H9 (cell line): Measurements from ENCODE around the gene PSTPIP1. TPM values are rescaled to one million over a fixed set of nuclear protein-coding genes. Genes with fewer than 3 reads are reported as not detected.

ENCODE experiments used
- DNase-seq: peaks from one replicate; pipeline ENCODE4 v3.0.0-alpha.2; 2017
- H2AFZ ChIP-seq: one replicate; pipeline ENCODE4 v1.6.1; 2013; ENCODE audit warnings: mild to moderate bottlenecking, low read length, control low read depth, moderate library complexity
- H2AK5ac ChIP-seq: 2 replicates; pipeline ENCODE4 v1.6.1; 2013; ENCODE audit warnings: low read length, control low read depth, mixed read lengths; ENCODE audit not compliant: insufficient read length
- H2BK120ac ChIP-seq: one replicate; pipeline ENCODE4 v1.6.1; 2013; ENCODE audit warnings: low read depth, mild to moderate bottlenecking, low read length, control low read depth, inconsistent platforms; ENCODE audit not compliant: poor library complexity, severe bottlenecking
- H2BK12ac ChIP-seq: 2 replicates; pipeline ENCODE4 v1.6.1; 2013; ENCODE audit warnings: low read length, control low read depth, mixed read lengths, low read depth; ENCODE audit not compliant: insufficient read length
- H2BK15ac ChIP-seq: 2 replicates; pipeline ENCODE4 v1.6.1; 2013; ENCODE audit warnings: low read depth, low read length, control low read depth
- H2BK20ac ChIP-seq: one replicate; pipeline ENCODE4 v1.6.1; 2013; ENCODE audit warnings: low read depth, mild to moderate bottlenecking, low read length, control low read depth, inconsistent platforms; ENCODE audit not compliant: poor library complexity, severe bottlenecking
- H2BK5ac ChIP-seq: 2 replicates; pipeline ENCODE4 v1.6.1; 2013; ENCODE audit warnings: low read length, control low read depth, mixed read lengths; ENCODE audit not compliant: insufficient read length
- H3K14ac ChIP-seq: 2 replicates; pipeline ENCODE4 v1.6.1; 2013; ENCODE audit warnings: low read length, control low read depth; ENCODE audit not compliant: insufficient read depth
- H3K18ac ChIP-seq: 2 replicates; pipeline ENCODE4 v1.6.1; 2013; ENCODE audit warnings: low read depth, mild to moderate bottlenecking, mixed read lengths, low read length, control low read depth; ENCODE audit not compliant: insufficient read length
- H3K23ac ChIP-seq: 2 replicates; pipeline ENCODE4 v1.6.1; 2013; ENCODE audit warnings: low read length, control low read depth, mixed read lengths, low read depth; ENCODE audit not compliant: insufficient read length
- H3K23me2 ChIP-seq: 2 replicates; pipeline ENCODE4 v1.6.1; 2013; ENCODE audit warnings: low read depth, mild to moderate bottlenecking, mixed read lengths, low read length, control low read depth; ENCODE audit not compliant: insufficient read length, poor library complexity, severe bottlenecking
- H3K27ac ChIP-seq: 2 replicates; pipeline ENCODE4 v1.5.1; 2013; ENCODE audit warnings: low read length, control low read depth, mixed read lengths, low read depth; ENCODE audit not compliant: insufficient read length
- H3K27me3 ChIP-seq: 2 replicates; pipeline ENCODE4 v1.6.1; 2013; ENCODE audit warnings: low read length, control low read depth, inconsistent platforms; ENCODE audit not compliant: insufficient read depth
- H3K4ac ChIP-seq: 2 replicates; pipeline ENCODE4 v1.6.1; 2013; ENCODE audit warnings: low read depth, mild to moderate bottlenecking, control low read depth, inconsistent platforms, low read length, moderate library complexity
- H3K4me1 ChIP-seq: 2 replicates; pipeline ENCODE4 v1.6.1; 2013; ENCODE audit warnings: low read length, control low read depth, inconsistent platforms; ENCODE audit not compliant: insufficient read depth
- H3K4me2 ChIP-seq: 2 replicates; pipeline ENCODE4 v1.6.1; 2013; ENCODE audit warnings: low read length, control low read depth, mixed read lengths; ENCODE audit not compliant: insufficient read length, insufficient read depth
- H3K56ac ChIP-seq: 2 replicates; pipeline ENCODE4 v1.6.1; 2013; ENCODE audit warnings: low read depth, mild to moderate bottlenecking, mixed read lengths, low read length, control low read depth; ENCODE audit not compliant: insufficient read length
- H3K79me1 ChIP-seq: 2 replicates; pipeline ENCODE4 v1.6.1; 2013; ENCODE audit warnings: low read depth, mild to moderate bottlenecking, moderate library complexity, low read length, control low read depth, inconsistent platforms; ENCODE audit not compliant: insufficient read depth, poor library complexity, severe bottlenecking
- H3K79me2 ChIP-seq: 2 replicates; pipeline ENCODE4 v1.6.1; 2013; ENCODE audit warnings: low read length, control low read depth, inconsistent platforms; ENCODE audit not compliant: insufficient read depth
- H3K9ac ChIP-seq: 2 replicates; pipeline ENCODE4 v1.6.1; 2013; ENCODE audit warnings: low read length, control low read depth, mixed read lengths; ENCODE audit not compliant: insufficient read length; ENCODE audit errors: extremely low read depth
- H3K9me3 ChIP-seq: one replicate; pipeline ENCODE4 v1.6.1; 2013; ENCODE audit warnings: low read depth, low read length, inconsistent platforms; ENCODE audit not compliant: control insufficient read depth
- H3T11ph ChIP-seq: one replicate; pipeline ENCODE4 v1.6.1; 2013; ENCODE audit warnings: mild to moderate bottlenecking, low read length, control low read depth, inconsistent platforms
- H4K20me1 ChIP-seq: one replicate; pipeline ENCODE4 v1.6.1; 2013; ENCODE audit not compliant: control insufficient read depth, insufficient read length, insufficient read depth
- H4K5ac ChIP-seq: 2 replicates; pipeline ENCODE4 v1.6.1; 2013; ENCODE audit warnings: low read depth, mild to moderate bottlenecking, mixed read lengths, low read length, control low read depth; ENCODE audit not compliant: insufficient read length
- H4K8ac ChIP-seq: replicated peaks from 2 replicates; pipeline ENCODE4 v1.6.1; 2013; ENCODE audit warnings: low read length, control low read depth, mixed read lengths, low read depth; ENCODE audit not compliant: insufficient read length
- H4K91ac ChIP-seq: 2 replicates; pipeline ENCODE4 v1.6.1; 2013; ENCODE audit warnings: low read depth, mild to moderate bottlenecking, moderate library complexity, mixed read lengths, low read length, control low read depth; ENCODE audit not compliant: insufficient read length
- H3K27ac Mint-ChIP-seq, 3 experiments: 2 replicates in 2 of 3; 3 replicates in 1 of 3; pipeline ENCODE4 v1.8.0; 2020 to 2021; ENCODE audit warnings: mixed read lengths in 3 of 3, mild to moderate bottlenecking in 1 of 3, moderate library complexity in 1 of 3
- H3K27me3 Mint-ChIP-seq: 2 replicates; pipeline ENCODE4 v1.8.0; 2021; ENCODE audit warnings: low read depth, mild to moderate bottlenecking, moderate library complexity, mixed read lengths
- H3K36me3 Mint-ChIP-seq, 3 experiments: 2 replicates in 2 of 3; 3 replicates in 1 of 3; pipeline ENCODE4 v1.8.0; 2020 to 2021; ENCODE audit warnings: low read depth in 3 of 3, mixed read lengths in 3 of 3; ENCODE audit not compliant: insufficient read depth in 1 of 3
- H3K4me1 Mint-ChIP-seq, 2 experiments: 2 replicates each; pipeline ENCODE4 v1.8.0; 2020; ENCODE audit warnings: mixed read lengths in 2 of 2
- H3K4me3 Mint-ChIP-seq, 2 experiments: 2 replicates in 1 of 2; 3 replicates in 1 of 2; pipeline ENCODE4 v1.8.0; 2020 to 2021; ENCODE audit warnings: mild to moderate bottlenecking in 2 of 2, mixed read lengths in 2 of 2, moderate library complexity in 1 of 2
- H3K9me3 Mint-ChIP-seq, 2 experiments: 2 replicates in 1 of 2; 3 replicates in 1 of 2; pipeline ENCODE4 v1.8.0; 2020; ENCODE audit warnings: mild to moderate bottlenecking in 2 of 2, mixed read lengths in 2 of 2, moderate library complexity in 1 of 2
- WGBS: extraction: QIAGEN DNeasy Blood & Tissue Kit; methylation state at CpG from one replicate; pipeline ENCODE4 v1.1.7; 2013; ENCODE audit warnings: missing lambda C conversion rate, low lambda C conversion rate, mixed read lengths; ENCODE audit not compliant: insufficient read length; ENCODE audit errors: extremely low coverage; 5-methylcytosine and 5-hydroxymethylcytosine counted together
- total RNA-seq: library from RNA; stranded (reverse); gene quantifications from 2 replicates; pipeline ENCODE4 v1.2.1, GENCODE V29; 2021
- TF ChIP-seq, protein P1 (sequence below): fragments of 200-600 bp; sonication (generic); conservative IDR thresholded peaks from 3 replicates; pipeline ENCODE4 v1.8.0; 2021; ENCODE audit warnings: antibody characterized with exemption, mild to moderate bottlenecking

PSTPIP1 gene
- total RNA-seq, 1 experiment from 2014 or later = 1.8 TPM

DNA sequence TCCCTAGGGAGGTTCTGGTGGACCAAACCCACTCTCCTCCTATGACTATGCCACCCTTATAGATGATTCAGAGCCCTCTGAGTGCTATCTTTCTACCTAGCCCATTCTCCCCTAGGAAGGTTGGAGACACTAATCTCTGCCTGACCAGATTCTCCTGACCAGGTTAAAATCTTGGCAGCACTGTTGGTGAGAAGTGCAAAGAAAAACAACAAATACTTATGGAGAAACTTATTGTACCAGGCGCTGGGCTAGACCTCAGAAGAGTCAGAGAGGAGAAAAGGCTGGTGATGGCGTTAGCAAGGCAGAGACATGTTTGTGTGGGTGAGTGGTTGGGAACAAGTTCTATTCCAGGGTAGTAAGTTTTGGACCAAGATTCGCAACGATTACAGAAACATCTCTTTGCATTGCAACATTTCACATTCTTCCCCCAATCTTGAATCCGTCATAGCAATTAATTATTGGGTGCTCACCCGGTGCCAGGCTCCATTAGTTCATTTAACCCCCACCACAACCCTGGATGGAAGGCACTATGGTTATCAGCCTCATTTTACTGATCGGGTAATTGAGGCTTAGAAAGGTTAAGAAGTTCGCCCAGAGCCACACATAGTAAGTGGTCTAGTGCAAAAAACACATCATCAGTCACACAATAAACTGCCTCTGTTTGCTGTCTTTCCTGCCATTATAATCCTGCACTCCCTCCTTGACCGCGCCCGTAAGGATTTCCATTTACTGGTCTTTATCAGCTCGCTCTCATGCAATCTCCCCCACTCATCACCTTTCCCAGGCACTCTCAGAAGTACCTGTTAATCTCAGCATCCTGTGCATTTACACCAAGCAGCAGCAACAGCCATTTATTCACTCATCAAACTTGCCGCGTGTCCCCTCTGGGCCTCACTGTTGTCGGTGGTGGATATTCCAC is 76.6 kb downstream of the PSTPIP1 start:
- H2AFZ ChIP-seq = peak overlapping the region; percentile 86
- H3K18ac ChIP-seq = no peak overlapping the region
- WGBS = no CpG with 5 or more reads among the region's 15 CpGs
- H3K79me1 ChIP-seq = no peaks in the 10 kb centered on the region
- H2BK15ac ChIP-seq = no peak overlapping the region
- H4K8ac ChIP-seq = no peak overlapping the region
- Mint-ChIP-seq H3K27ac (peak overlapping the region in 1 of 3 experiments; percentile 70; a peak in 1 of 7 replicates), H3K27me3 (peaks cover 3% of the 10 kb centered on the region), H3K9me3 (no peaks in the 10 kb centered on the region), H3K4me3 (peak overlapping the region; percentile 74 to 81), H3K36me3 (peaks cover 2 to 8% (median 4%) of the 10 kb centered on the region in 3 experiments; a peak in 5 of 7 replicates), H3K4me1 (peaks cover 14 to 21% of the 10 kb centered on the region in 2 experiments)
- H3K23me2 ChIP-seq = peaks cover 6% of the 10 kb centered on the region
- no peak overlapping the region for H3T11ph ChIP-seq
- H3K56ac ChIP-seq = no peak overlapping the region
- peak overlapping the region; percentile 20 for H3K4me2 ChIP-seq
- H2BK5ac ChIP-seq = no peak overlapping the region
- DNase-seq = no peak
- H2AK5ac ChIP-seq = no peak overlapping the region
- TF ChIP-seq, protein P1, sequence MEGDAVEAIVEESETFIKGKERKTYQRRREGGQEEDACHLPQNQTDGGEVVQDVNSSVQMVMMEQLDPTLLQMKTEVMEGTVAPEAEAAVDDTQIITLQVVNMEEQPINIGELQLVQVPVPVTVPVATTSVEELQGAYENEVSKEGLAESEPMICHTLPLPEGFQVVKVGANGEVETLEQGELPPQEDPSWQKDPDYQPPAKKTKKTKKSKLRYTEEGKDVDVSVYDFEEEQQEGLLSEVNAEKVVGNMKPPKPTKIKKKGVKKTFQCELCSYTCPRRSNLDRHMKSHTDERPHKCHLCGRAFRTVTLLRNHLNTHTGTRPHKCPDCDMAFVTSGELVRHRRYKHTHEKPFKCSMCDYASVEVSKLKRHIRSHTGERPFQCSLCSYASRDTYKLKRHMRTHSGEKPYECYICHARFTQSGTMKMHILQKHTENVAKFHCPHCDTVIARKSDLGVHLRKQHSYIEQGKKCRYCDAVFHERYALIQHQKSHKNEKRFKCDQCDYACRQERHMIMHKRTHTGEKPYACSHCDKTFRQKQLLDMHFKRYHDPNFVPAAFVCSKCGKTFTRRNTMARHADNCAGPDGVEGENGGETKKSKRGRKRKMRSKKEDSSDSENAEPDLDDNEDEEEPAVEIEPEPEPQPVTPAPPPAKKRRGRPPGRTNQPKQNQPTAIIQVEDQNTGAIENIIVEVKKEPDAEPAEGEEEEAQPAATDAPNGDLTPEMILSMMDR = no peak
- H4K20me1 ChIP-seq = no peaks in the 10 kb centered on the region
- H3K9me3 ChIP-seq = no peaks in the 10 kb centered on the region
- no peak overlapping the region for H3K23ac ChIP-seq
- H3K27me3 ChIP-seq = no peaks in the 10 kb centered on the region
- H2BK120ac ChIP-seq = no peak overlapping the region
- no peak overlapping the region for H4K5ac ChIP-seq
- no peak overlapping the region for H3K14ac ChIP-seq
- H3K79me2 ChIP-seq = peaks cover 10% of the 10 kb centered on the region; the same call in 1 of the 2 replicates
- H3K4ac ChIP-seq = no peak overlapping the region
- H2BK12ac ChIP-seq = no peak overlapping the region
- H2BK20ac ChIP-seq = no peak overlapping the region
- no peak overlapping the region for H4K91ac ChIP-seq
- no peak overlapping the region for H3K9ac ChIP-seq
- no peak overlapping the region for H3K27ac ChIP-seq
- H3K4me1 ChIP-seq = peaks cover 3% of the 10 kb centered on the region
